HepG2 (cell line): Measurements from ENCODE around the gene ZNF106. TPM values are rescaled to one million over a fixed set of nuclear protein-coding genes. Genes with fewer than 3 reads are reported as not detected.
A peak's percentile ranks its signal among the peaks of the same experiment; 100 is the strongest.

Experiments
- CBFB ChIP-seq: sonication (generic); formaldehyde crosslinking; IDR thresholded peaks from 2 replicates; pipeline ENCODE4 v1.4.0; 2020; ENCODE audit warnings: missing genetic modification reagents
- FOXO1 ChIP-seq: sonication (generic); formaldehyde crosslinking; IDR thresholded peaks from 2 replicates; pipeline ENCODE4 v1.4.0; 2020; ENCODE audit warnings: missing genetic modification reagents
- IKZF5 ChIP-seq: IDR thresholded peaks from 2 replicates; pipeline ENCODE4 v1.6.1; 2018; ENCODE audit warnings: missing genetic modification reagents, mild to moderate bottlenecking, missing compliant biosample characterization
- JUND ChIP-seq: sonication (generic); formaldehyde crosslinking; IDR thresholded peaks from 2 replicates; pipeline ENCODE4 v1.8.0; 2022; ENCODE audit warnings: mild to moderate bottlenecking, missing genetic modification reagents
- KDM5B ChIP-seq: sonication (generic); formaldehyde crosslinking; IDR thresholded peaks from 2 replicates; pipeline ENCODE4 v1.4.0; 2020; ENCODE audit warnings: missing genetic modification reagents, mild to moderate bottlenecking, borderline replicate concordance
- KLF16 ChIP-seq, 2 experiments: sonication (generic) in 1 of 2; formaldehyde crosslinking in 1 of 2; IDR thresholded peaks; 2 replicates each; pipeline versions ENCODE4 v1.6.1 to v1.8.0; 2016 to 2023; ENCODE audit warnings: missing genetic modification reagents in 2 of 2, missing compliant biosample characterization in 1 of 2
- MAFF ChIP-seq: IDR thresholded peaks from 2 replicates; pipeline ENCODE4 v1.6.1; 2011; ENCODE audit warnings: low read depth, low read length, improper control_type of control experiment
- POLR2AphosphoS5 ChIP-seq: IDR thresholded peaks from 2 replicates; pipeline ENCODE4 v1.6.1; 2012; ENCODE audit warnings: low read depth, low read length
- PRDM10 ChIP-seq: sonication (generic); formaldehyde crosslinking; IDR thresholded peaks from 2 replicates; pipeline ENCODE4 v1.4.0; 2020; ENCODE audit warnings: low read depth, missing genetic modification reagents
- ZBTB38 ChIP-seq: sonication (generic); formaldehyde crosslinking; IDR thresholded peaks from 2 replicates; pipeline ENCODE4 v1.5.1; 2020; ENCODE audit warnings: mild to moderate bottlenecking, missing genetic modification reagents
- ZNF614 ChIP-seq: IDR thresholded peaks from 2 replicates; pipeline ENCODE4 v1.6.1; 2018; ENCODE audit warnings: missing biosample characterization, missing genetic modification reagents, inconsistent platforms, borderline replicate concordance
- ZNF687 ChIP-seq: sonication (generic); formaldehyde crosslinking; IDR thresholded peaks from 2 replicates; pipeline ENCODE4 v1.5.1; 2020; ENCODE audit warnings: mild to moderate bottlenecking, missing genetic modification reagents, moderate library complexity
- ZNF780A ChIP-seq: sonication (generic); formaldehyde crosslinking; IDR thresholded peaks from 2 replicates; pipeline ENCODE4 v1.8.0; 2022; ENCODE audit warnings: mild to moderate bottlenecking, missing genetic modification reagents, moderate library complexity
- ZSCAN29 ChIP-seq: sonication (generic); formaldehyde crosslinking; conservative IDR thresholded peaks from 2 replicates; pipeline ENCODE4 v1.4.0; 2020; ENCODE audit warnings: mild to moderate bottlenecking, missing genetic modification reagents
- polyA plus RNA-seq, 8 experiments: library from polyadenylated mRNA; depleted of rRNA in 3 of 8; stranded (reverse) in 7 of 8; unstranded in 1 of 8; fragments of >200 nt; fragmentation: Illumina TruSeq in 4 of 8; extraction: Trizol in 4 of 8; gene quantifications; 2 replicates each; pipeline versions ENCODE4 v1.2.1 to v1.2.3, GENCODE V29; 2011 to 2016; ENCODE audit warnings: low read depth in 4 of 8, missing spikeins in 1 of 8, mixed read lengths in 1 of 8; ENCODE audit not compliant: insufficient read depth in 1 of 8
- total RNA-seq, 5 experiments: library from RNA; depleted of rRNA; stranded (reverse); fragments of >200 nt; fragmentation: Illumina TruSeq; extraction: Trizol; gene quantifications; 2 replicates each; pipeline ENCODE4 v1.2.3, GENCODE V29; 2016; ENCODE audit warnings: low read depth in 1 of 5
- TF ChIP-seq, protein P1 (sequence below): sonication (generic); formaldehyde crosslinking; IDR thresholded peaks from 2 replicates; pipeline ENCODE4 v1.4.0; 2020; ENCODE audit warnings: missing genetic modification reagents
- TF ChIP-seq, protein P2 (sequence below): IDR thresholded peaks from 2 replicates; pipeline ENCODE4 v1.6.1; 2012; ENCODE audit warnings: low read depth, low read length, improper control_type of control experiment

Gene ZNF106
- total and polyA plus RNA-seq, 2 of the 13 experiments (the other 11 are each of a cell fraction or from before 2014, with no cell fraction given) = 12.5 to 35.1 TPM

- TF ChIP-seq, protein P1, sequence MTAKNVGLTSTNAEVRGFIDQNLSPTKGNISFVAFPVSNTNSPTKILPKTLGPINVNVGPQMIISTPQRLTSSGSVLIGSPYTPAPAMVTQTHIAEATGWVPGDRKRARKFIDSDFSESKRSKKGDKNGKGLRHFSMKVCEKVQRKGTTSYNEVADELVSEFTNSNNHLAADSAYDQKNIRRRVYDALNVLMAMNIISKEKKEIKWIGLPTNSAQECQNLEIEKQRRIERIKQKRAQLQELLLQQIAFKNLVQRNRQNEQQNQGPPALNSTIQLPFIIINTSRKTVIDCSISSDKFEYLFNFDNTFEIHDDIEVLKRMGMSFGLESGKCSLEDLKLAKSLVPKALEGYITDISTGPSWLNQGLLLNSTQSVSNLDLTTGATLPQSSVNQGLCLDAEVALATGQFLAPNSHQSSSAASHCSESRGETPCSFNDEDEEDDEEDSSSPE (CRISPR knock-in tag) = peak; percentile 81
- 0 out of 2 replicates have a peak, but pooled peaks have one; percentile 37 for TF ChIP-seq KDM5B (CRISPR knock-in tag)
- peak; percentile 69; the same call in 1 of the 2 replicates for TF ChIP-seq IKZF5 (CRISPR knock-in tag)
- peak; percentile 92 for TF ChIP-seq ZNF687 (CRISPR knock-in tag)
- no peak for TF ChIP-seq MAFF
- TF ChIP-seq POLR2AphosphoS5 = peak; percentile 91
- TF ChIP-seq, protein P2, sequence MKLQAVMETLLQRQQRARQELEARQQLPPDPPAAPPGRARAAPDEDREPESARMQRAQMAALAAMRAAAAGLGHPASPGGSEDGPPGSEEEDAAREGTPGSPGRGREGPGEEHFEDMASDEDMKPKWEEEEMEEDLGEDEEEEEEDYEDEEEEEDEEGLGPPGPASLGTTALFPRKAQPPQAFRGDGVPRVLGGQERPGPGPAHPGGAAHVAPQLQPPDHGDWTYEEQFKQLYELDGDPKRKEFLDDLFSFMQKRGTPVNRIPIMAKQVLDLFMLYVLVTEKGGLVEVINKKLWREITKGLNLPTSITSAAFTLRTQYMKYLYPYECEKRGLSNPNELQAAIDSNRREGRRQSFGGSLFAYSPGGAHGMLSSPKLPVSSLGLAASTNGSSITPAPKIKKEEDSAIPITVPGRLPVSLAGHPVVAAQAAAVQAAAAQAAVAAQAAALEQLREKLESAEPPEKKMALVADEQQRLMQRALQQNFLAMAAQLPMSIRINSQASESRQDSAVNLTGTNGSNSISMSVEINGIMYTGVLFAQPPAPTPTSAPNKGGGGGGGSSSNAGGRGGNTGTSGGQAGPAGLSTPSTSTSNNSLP = peak; percentile 35; the same call in 1 of the 2 replicates
- peak; percentile 65; the same call in 1 of the 2 replicates for TF ChIP-seq ZNF614 (CRISPR knock-in tag)
- TF ChIP-seq FOXO1 (CRISPR knock-in tag) = peak; percentile 47
- TF ChIP-seq JUND = no peak
- TF ChIP-seq ZBTB38 = peak; percentile 66; the same call in 1 of the 2 replicates
- peak; percentile 38; the same call in 1 of the 2 replicates for TF ChIP-seq PRDM10 (CRISPR knock-in tag)
- no peak for TF ChIP-seq ZNF780A (CRISPR knock-in tag)
- TF ChIP-seq KLF16 (CRISPR knock-in tag; IDR thresholded peaks at IDR 0.05) = peak in 1 of 2 experiments; percentile 58; a peak in 1 of 4 replicates
- no peak for TF ChIP-seq CBFB (CRISPR knock-in tag)
- TF ChIP-seq ZSCAN29 (CRISPR knock-in tag) = peak; percentile 92
Observed at GRCh38 chr15:42495361-42496212, 4.6 kb upstream of the ZNF106 start, which contains the start of gene SNAP23 (continued).
